Activated T-cell treated with anti-CD3 and anti-CD28 coated beads for 1 hour (primary cell): ENCODE data around the gene LDLRAD4.

ENCODE experiments used
- DNase-seq: peaks from one replicate; pipeline ENCODE4 v3.0.0-alpha.2; 2020; ENCODE audit warnings: low read depth

The LDLRAD4 gene

GRCh38 chr18:13409026-13409425, 190.5 kb downstream of the LDLRAD4 start:
- DNase-seq, result no peak

GRCh38 chr18:13409997-13410396, 191.4 kb downstream of the LDLRAD4 start:
- no peak for DNase-seq

- no peak for DNase-seq
Observed at GRCh38 chr18:13410471-13410870, 191.9 kb downstream of the LDLRAD4 start.

DNA sequence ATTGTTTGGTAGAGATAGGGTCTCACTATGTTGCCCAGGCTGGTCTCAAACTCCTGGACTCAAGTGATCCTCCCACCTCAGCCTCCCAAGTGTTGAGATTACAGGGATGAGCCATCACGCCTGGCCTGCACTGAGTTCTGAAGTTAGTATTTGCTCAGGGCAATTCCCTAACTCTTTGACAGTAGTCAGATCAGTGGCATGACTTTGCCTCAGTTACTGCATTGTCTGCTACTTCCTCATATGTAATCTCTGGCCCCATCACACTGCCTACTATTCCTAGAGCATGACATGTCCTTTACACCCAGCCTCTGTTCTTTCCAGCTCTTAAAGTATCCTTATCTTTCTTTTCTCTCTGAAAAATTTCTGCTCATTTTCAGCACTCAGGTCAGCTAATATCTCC, 193.5 kb downstream of the LDLRAD4 start:
- DNase-seq, result no peak

DNA sequence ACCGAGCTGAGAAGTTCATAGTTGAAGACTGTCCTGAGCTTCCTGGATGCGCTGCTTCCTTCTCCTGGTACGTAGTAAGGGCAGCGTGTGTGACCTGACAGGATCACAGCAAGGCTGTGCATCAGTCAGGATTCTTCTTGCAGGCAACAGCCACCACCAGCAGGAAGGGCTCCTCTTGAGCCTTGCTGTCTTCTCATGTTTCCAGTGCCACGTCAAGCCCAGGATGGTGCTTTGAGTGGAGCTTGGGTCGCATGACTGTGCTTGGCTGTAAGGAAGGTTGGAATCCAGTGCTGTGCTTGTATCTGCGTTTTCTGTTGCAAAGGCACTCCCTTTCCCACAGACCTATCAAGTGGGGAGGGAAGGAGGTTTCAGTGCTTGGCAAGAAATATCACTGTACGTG, 194.3 kb downstream of the LDLRAD4 start:
- no peak for DNase-seq

DNA sequence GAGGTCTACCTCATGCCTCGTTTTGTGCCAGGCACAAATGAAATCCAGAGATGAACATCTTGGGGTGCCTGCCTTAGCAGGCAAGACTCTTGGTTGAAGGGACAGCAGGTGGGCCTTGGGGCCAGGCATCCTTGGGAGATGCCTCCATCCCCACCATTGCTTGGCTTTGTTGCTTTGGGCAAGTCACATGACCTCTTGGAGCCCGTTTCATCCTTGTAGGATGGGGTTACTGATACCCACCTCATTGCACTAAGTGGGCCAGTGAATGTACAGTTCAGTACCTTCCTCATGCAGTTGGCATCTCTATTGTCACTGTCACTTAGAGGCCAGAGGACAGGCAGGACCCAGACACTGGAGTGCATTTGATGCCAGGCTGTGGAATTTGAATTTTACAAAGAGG, 195.5 kb downstream of the LDLRAD4 start:
- DNase-seq, result no peak

GRCh38 chr18:13414521-13414920, 196.0 kb downstream of the LDLRAD4 start:
- no peak for DNase-seq

DNA sequence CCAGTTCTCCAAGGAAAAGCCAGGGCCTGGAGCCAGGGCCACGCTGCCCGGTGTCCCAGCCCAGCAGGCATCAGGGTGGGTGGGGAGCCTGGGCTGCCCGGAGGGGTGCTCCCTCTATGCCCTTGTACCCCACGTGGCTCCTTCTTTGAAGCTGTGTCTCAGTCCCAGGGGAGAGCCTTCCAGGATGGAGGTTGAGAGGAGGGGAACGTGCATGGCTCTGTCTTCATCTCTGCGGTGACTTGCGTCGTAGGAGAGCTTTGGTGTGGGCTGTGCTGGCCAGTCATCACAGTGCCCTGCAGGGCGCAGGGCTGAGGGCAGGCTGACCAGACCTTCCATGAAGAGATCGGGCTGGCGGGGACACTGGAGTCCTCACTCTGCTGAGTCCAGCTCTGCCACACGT, 197.2 kb downstream of the LDLRAD4 start:
- no peak for DNase-seq

GRCh38 chr18:13416208-13416607, 197.6 kb downstream of the LDLRAD4 start:
- DNase-seq, result no peak

DNA sequence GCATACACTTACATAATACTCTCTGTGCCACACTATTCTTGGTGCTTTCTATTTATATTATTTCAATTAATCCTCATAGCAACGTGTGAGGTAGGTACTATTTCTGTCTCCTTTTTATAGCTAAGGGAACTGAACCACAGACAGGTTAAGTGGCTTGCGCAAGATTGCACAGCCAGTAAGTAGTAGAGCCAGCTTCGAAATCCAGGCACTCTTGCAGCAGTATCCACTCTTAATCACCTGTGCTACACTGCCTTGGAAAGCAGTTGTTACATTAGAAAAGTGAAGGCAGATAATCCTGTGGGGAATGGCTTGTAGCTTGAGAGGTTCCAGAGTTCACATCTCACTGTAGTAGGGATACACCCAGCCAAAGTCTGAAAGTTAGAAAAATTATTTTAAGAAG, 198.3 kb downstream of the LDLRAD4 start:
- DNase-seq, result no peak

- DNase-seq, result no peak
Observed at GRCh38 chr18:13418013-13418710, 199.6 kb downstream of the LDLRAD4 start.

DNA sequence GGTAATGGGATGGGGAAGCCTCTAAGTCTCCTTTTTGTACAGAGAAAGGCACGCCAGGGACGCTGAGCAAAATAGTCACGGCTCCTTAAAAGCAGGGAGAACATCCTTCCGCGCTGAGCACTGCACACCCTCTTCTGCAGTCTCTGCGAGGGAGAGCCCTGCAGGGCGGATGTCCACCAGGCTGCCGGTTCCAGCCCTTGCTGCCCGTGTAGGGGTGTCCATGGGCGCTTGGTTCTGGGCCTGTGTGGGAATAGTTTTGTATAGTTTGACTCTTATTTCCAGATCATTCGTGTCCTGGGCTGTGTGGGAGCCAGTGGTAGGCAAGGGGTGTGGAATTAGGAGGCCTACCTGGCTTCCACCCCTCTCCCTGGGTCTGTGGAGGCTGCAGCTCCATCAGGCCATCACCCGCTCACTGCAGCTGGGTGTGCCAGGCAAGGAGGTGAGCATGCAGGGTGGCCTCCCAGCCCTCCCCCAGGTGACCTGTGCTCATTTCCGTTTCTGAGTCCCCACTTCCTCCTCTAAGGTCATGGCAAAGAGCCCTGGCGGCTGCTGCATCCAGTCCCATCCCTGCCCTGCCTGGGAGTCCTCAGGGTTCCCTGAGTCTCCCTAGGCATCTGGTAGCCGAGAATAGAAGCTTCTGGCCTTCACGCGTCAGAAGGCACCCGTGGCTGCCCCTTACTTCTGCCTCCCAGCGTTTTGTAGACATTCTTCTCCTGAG, 202.6 kb downstream of the LDLRAD4 start:
- no peak for DNase-seq

DNA sequence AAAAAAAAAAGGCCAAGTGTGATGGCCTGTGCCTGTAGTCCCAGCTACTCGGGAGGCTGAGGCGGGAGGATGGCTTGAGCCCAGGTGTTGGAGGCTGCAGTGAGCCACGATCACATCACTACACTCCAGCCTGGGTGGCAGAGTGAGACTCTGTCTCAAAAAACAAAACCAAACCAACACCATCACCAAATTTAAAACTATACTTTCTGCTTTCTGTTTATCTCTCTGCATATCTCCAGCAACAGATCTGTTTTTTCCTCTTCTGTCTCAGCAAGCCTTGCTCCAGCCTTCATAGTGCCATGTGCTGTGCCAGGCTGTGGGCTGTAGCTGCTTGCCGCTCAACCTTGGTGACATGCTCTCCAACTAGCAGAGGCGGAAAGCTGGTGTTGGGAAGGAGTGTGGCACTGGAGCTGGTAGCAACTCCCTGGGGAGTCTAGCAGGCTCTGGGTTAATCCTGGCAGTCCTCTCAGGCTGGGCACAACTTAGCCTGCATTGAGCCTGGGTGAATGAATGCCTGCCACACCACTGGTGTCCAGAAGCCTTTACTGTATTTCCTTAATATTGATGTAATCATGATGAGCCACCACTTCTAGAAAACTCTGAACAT, 204.1 kb downstream of the LDLRAD4 start:
- DNase-seq, result no peak

GRCh38 chr18:13423352-13423751, 204.8 kb downstream of the LDLRAD4 start:
- DNase-seq, result no peak

DNA sequence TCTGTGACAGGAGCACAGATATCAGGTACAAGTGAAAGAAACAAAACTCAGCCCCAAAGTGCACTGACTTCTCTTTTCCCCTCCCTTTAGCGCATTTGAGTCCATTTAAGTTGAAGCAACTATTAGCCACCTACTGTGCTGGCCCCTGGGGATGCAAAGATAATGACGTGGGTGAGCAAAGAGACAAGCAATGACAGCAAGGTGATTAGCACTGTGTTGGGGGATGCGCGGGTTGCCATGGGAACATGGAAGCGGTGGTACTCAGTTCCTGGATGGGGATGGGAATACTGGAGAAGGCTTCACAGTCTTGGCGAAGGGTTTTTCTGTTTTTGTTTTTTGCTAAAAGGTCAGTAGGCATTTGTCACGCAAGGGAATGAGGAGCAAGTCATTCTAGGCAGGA, 205.8 kb downstream of the LDLRAD4 start:
- DNase-seq, result no peak

DNA sequence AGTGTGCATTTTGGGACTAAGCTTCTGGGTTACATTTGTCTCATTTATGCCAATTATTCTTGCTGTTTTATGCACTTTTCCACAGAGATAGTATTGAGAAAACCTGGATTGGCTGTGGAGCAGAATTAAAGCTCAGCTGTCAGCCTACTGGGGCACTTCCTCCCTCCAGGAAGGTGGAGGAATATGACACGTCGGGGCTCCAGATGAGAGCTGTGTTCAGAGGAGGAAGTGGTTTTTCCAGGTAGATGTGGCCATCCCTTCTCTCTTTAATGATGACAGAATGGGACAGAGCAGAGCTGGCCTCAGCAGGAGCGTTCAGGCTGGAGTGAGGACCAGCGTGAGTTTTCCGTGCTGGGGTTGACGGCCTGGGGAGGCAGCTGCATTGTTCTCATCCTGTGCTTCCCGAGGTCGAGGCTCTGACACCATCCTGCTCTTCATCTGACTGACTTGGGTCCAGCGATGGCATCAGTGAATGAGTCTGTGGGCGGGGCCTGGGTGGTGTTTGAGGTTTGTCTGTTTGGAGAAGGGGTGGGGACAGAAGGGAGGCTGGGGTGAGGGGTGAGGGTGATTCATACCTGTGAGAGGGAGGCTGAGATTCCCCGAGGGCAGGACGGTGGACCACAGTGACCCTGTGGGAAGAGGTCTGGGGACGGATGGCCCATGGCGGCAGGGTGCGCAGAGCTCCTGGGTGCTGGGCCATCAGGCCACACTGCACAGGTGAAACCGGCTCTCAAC, 207.0 kb downstream of the LDLRAD4 start:
- no peak for DNase-seq

DNA sequence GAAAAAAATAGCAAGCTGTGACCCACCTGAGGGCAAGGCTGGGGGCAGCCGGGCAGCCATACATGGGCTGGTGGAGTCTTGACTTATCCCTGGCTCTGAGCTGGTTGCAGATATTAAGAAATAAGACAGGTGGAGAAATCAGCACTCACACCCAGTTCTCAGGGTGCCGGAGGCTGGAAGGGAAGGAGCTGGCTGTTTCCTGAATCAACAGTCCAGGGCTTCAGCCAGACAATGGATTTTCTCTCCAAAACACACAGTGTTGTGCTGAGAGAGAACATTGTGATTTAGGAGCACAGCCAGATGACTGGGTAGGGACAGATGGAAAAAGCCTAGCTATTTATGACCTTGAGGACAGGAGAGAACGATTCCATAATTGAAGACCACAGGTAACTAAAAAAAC, 208.8 kb downstream of the LDLRAD4 start:
- no peak for DNase-seq

- no peak for DNase-seq
Observed at GRCh38 chr18:13428319-13428718, 209.8 kb downstream of the LDLRAD4 start.

- DNase-seq, result no peak
Observed at GRCh38 chr18:13429016-13429415, 210.5 kb downstream of the LDLRAD4 start.

- no peak for DNase-seq
Observed at GRCh38 chr18:13429884-13430510, 211.4 kb downstream of the LDLRAD4 start.

- DNase-seq, result no peak
Observed at GRCh38 chr18:13430663-13431062, 212.1 kb downstream of the LDLRAD4 start.

DNA sequence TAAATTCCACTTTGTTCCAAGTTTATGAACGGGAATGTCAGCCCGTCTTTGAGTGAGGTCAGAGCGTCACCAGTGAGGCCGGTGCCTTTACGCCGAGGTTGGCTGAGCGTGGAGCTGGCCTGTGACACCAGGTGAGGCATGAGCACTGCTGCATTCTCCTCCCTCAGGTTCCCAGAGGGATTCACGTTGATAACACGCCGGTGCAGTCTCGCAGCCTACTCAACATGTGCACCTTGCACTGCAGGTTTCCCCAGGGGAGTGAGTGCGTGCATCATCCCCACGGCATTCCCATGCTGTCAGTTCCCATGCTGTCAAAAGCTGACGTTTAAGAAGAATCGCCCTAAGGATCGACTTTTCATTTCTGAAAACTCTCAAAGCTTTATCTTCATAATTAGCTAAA, 213.3 kb downstream of the LDLRAD4 start:
- DNase-seq, result no peak
